Panc1 (cell line): ENCODE results near the gene DSCAM. TPM values are rescaled to one million over a fixed set of nuclear protein-coding genes. Genes with fewer than 3 reads are reported as not detected.

ENCODE experiments used
- ATAC-seq: fragments of 200-7000 bp; cut with Tn5 transposase; 2 replicates; pipeline ENCODE4 v1.9.1; 2020; ENCODE audit warnings: mild to moderate bottlenecking, moderate library complexity
- BruUV-seq: library from RNA; stranded (reverse); fragments of 400-500 nt; replicated peaks from 2 replicates; lab custom pipeline; 2021; lab: Mats Ljungman, UMichigan
- CTCF ChIA-PET: fragments of 300-600 bp; sonication (Branson Sonifier 250); formaldehyde crosslinking; loops from one replicate; lab custom pipeline; 2022; ENCODE audit warnings: antibody characterized with exemption; lab: Charles Lee
- POLR2A ChIA-PET: fragments of 300-600 bp; sonication (Branson Sonifier 250); formaldehyde crosslinking; loops from one replicate; lab custom pipeline; 2022; ENCODE audit warnings: antibody characterized with exemption; lab: Charles Lee
- DNase-seq: peaks from one replicate; pipeline ENCODE4 v3.0.0-alpha.2; 2010; ENCODE audit warnings: low read depth, low spot score
- H3K27ac ChIP-seq: 2 replicates; pipeline ENCODE4 v1.5.1; 2011; ENCODE audit warnings: mild to moderate bottlenecking, low read length, inconsistent platforms
- H3K27me3 ChIP-seq: fragments of 200-500 bp; sonication (Bioruptor generic); 2 replicates; pipeline ENCODE4 v1.6.0; 2014; ENCODE audit warnings: low read length, inconsistent platforms; ENCODE audit not compliant: control insufficient read depth, insufficient read depth
- H3K36me3 ChIP-seq: fragments of 200-500 bp; sonication (Bioruptor generic); 2 replicates; pipeline ENCODE4 v1.5.1; 2014; ENCODE audit warnings: inconsistent platforms, mild to moderate bottlenecking, low read length, moderate library complexity; ENCODE audit not compliant: control insufficient read depth, insufficient read depth
- H3K4me1 ChIP-seq: 2 replicates; pipeline ENCODE4 v1.5.1; 2011; ENCODE audit warnings: inconsistent platforms, mild to moderate bottlenecking, low read length, moderate library complexity; ENCODE audit not compliant: control insufficient read depth, insufficient read depth
- H3K4me3 ChIP-seq, 2 experiments: 2 replicates each; pipeline ENCODE4 v1.5.1; 2011 to 2012; ENCODE audit warnings: low read depth in 2 of 2, low read length in 2 of 2, mild to moderate bottlenecking in 2 of 2, inconsistent platforms in 1 of 2, moderate library complexity in 1 of 2
- H3K9me3 ChIP-seq: fragments of 200-500 bp; sonication (Bioruptor generic); 2 replicates; pipeline ENCODE4 v1.5.1; 2014; ENCODE audit warnings: low read depth, mild to moderate bottlenecking, inconsistent platforms, low read length, moderate library complexity; ENCODE audit not compliant: control insufficient read depth, insufficient read depth
- POLR2AphosphoS5 ChIP-seq: IDR thresholded peaks from 2 replicates; pipeline ENCODE4 v1.6.1; 2012; ENCODE audit warnings: mild to moderate bottlenecking, low read depth, low read length, moderate library complexity
- SIN3A ChIP-seq: IDR thresholded peaks from 2 replicates; pipeline ENCODE4 v1.6.1; 2012; ENCODE audit warnings: low read depth, mild to moderate bottlenecking, low read length, moderate library complexity, borderline replicate concordance; ENCODE audit not compliant: insufficient read depth
- TCF7L2 ChIP-seq: IDR thresholded peaks from 2 replicates; pipeline ENCODE4 v1.6.1; 2011; ENCODE audit warnings: mild to moderate bottlenecking, low read depth, low read length, inconsistent platforms
- in situ Hi-C: cut with HindIII; loops from 2 replicates; pipeline ENCODE4 v1.10.0; 2016; ENCODE audit warnings: low sequenced_read_pairs, low pct_unique_long_range_greater_than_20kb
- intact Hi-C: fragments of 100-400 bp; cut with micrococcal nuclease; formaldehyde crosslinking; loops from one replicate; pipeline ENCODE4 v1.10.0; 2022; ENCODE audit not compliant: unreplicated experiment
- total RNA-seq: library from RNA; stranded (reverse); gene quantifications from one replicate; pipeline ENCODE4 v1.2.1, GENCODE V29; 2021; ENCODE audit not compliant: unreplicated experiment
- TF ChIP-seq, protein P1 (sequence below), 2 experiments: IDR thresholded peaks; 2 replicates each; pipeline ENCODE4 v1.6.1; 2011 to 2012; ENCODE audit warnings: low read depth in 2 of 2, control low read depth in 1 of 2, low read length in 1 of 2, mild to moderate bottlenecking in 1 of 2, moderate library complexity in 1 of 2; ENCODE audit not compliant: insufficient read depth in 1 of 2
- TF ChIP-seq, protein P2 (sequence below): fragments of 450-650 bp; IDR thresholded peaks from 2 replicates; pipeline ENCODE4 v1.5.1; 2017; ENCODE audit warnings: mild to moderate bottlenecking

The DSCAM gene
- total RNA-seq, 1 experiment from 2014 or later, result not detected

DNA sequence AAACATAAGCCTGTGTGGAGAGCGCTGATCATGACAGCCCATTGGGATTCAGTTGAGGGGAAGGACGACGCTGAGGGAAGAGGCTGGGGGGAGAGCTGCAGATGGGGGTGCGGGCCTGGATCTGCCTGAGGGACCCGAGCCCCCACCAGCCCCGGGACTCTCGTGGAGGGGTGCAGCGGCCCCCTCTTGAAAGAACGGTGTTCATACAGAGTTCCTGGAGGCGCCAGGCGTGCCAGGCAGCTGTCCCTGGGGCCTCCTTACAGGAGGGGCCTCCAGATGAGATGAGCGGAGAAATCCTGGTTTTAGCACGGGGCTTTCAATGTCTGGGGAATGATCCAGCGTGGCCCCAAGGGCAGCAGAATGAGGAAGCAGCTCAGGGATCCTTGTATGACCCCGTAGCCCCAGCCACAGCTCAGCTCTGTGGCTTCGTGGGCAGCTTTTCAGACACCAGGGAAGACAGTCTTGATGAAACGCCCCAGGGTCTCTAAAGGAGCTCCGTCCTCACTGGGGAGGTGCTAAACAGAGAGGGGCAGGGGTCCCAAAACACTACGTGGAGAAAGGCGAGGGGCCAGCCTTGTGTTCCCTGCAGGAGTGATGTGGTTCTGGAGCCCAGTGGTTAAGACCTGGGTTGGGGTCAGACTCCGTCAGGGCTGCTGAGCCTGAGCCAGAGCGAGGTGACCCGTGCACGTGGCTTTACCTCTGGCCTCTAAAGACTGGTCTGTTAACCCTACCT lies 7.2 kb upstream of the DSCAM start:
- Histone ChIP-seq H3K4me3 (no peak overlapping the region), H3K9me3 (no peaks in the 10 kb centered on the region), H3K27me3 (no peaks in the 10 kb centered on the region; the same call in 1 of the 2 replicates), H3K4me1 (no peaks in the 10 kb centered on the region), H3K36me3 (no peaks in the 10 kb centered on the region), H3K27ac (no peak overlapping the region)
- DNase-seq, result no peak
- ChIA-PET CTCF (no interaction called here), POLR2A (no interaction called here)
- no peak for ATAC-seq
- in situ Hi-C loops (no loop called here), intact Hi-C loops (no loop called here)
- BruUV-seq, result no TSS peak
- TF ChIP-seq TCF7L2 (no peak), SIN3A (no peak), POLR2AphosphoS5 (no peak)
- TF ChIP-seq, protein P1, sequence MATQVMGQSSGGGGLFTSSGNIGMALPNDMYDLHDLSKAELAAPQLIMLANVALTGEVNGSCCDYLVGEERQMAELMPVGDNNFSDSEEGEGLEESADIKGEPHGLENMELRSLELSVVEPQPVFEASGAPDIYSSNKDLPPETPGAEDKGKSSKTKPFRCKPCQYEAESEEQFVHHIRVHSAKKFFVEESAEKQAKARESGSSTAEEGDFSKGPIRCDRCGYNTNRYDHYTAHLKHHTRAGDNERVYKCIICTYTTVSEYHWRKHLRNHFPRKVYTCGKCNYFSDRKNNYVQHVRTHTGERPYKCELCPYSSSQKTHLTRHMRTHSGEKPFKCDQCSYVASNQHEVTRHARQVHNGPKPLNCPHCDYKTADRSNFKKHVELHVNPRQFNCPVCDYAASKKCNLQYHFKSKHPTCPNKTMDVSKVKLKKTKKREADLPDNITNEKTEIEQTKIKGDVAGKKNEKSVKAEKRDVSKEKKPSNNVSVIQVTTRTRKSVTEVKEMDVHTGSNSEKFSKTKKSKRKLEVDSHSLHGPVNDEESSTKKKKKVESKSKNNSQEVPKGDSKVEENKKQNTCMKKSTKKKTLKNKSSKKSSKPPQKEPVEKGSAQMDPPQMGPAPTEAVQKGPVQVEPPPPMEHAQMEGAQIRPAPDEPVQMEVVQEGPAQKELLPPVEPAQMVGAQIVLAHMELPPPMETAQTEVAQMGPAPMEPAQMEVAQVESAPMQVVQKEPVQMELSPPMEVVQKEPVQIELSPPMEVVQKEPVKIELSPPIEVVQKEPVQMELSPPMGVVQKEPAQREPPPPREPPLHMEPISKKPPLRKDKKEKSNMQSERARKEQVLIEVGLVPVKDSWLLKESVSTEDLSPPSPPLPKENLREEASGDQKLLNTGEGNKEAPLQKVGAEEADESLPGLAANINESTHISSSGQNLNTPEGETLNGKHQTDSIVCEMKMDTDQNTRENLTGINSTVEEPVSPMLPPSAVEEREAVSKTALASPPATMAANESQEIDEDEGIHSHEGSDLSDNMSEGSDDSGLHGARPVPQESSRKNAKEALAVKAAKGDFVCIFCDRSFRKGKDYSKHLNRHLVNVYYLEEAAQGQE (IDR thresholded peaks at IDR 0.05; ENCODE audit: insufficient read depth in 1 of 2, low read depth in 2 of 2, low read length in 1 of 2), result no peak
- TF ChIP-seq, protein P2, sequence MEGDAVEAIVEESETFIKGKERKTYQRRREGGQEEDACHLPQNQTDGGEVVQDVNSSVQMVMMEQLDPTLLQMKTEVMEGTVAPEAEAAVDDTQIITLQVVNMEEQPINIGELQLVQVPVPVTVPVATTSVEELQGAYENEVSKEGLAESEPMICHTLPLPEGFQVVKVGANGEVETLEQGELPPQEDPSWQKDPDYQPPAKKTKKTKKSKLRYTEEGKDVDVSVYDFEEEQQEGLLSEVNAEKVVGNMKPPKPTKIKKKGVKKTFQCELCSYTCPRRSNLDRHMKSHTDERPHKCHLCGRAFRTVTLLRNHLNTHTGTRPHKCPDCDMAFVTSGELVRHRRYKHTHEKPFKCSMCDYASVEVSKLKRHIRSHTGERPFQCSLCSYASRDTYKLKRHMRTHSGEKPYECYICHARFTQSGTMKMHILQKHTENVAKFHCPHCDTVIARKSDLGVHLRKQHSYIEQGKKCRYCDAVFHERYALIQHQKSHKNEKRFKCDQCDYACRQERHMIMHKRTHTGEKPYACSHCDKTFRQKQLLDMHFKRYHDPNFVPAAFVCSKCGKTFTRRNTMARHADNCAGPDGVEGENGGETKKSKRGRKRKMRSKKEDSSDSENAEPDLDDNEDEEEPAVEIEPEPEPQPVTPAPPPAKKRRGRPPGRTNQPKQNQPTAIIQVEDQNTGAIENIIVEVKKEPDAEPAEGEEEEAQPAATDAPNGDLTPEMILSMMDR, result no peak

DNA sequence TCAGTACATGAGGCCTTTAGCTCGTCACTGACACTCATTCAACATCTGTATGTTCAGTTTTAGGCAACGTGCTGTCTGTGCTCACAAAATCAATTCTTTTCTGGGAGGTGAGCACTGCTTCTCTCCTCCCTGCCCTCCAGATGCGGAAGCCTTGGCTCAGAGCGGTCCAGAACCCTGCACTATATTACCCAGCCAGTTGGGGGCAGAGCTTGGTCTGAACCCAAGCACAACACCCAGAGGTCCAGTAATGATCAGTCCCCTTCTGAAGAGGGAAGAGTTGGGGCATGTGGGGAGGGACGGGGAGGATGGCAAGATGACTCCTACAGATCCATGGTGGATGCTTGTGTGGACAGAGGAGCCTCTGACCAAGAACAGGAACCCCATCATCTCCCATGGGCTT lies 5.6 kb upstream of the DSCAM start:
- Histone ChIP-seq H3K27ac (no peak overlapping the region), H3K4me3 (no peak overlapping the region), H3K36me3 (no peaks in the 10 kb centered on the region), H3K27me3 (peaks cover under 1% of the 10 kb centered on the region), H3K9me3 (no peaks in the 10 kb centered on the region), H3K4me1 (no peaks in the 10 kb centered on the region)
- in situ Hi-C loops (no loop called here), intact Hi-C loops (no loop called here)
- BruUV-seq, result no TSS peak
- ChIA-PET POLR2A (interaction anchor here (0.5 kb wide), 1 partner anchor 74 kb away, joined by 7 read pairs; no protein-coding TSS in a partner anchor), CTCF (no interaction called here)
- ATAC-seq (no peak), DNase-seq (no peak)
- no peak for TF ChIP-seq POLR2AphosphoS5

DNA sequence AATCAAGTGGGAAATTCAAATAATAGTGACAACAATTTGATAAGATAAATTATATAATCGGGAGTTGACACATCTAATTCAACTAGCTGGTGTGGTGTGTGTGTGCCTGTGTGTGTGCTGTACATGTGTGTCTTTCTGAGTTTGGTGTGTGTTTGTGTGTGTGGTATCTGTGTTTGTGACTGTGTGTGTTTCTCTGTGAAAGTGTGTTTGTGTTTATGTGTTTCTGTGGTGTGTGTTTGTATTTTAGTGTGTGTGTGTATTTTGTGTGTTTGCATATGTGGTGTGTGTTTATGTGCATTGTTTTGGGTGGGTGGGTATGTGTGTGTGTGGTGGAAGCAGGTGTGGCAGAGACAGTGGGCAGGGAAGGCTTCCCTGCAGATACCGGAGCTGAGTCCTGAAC lies 4.8 kb upstream of the DSCAM start:
- H3K4me3 ChIP-seq, result no peak overlapping the region
- in situ Hi-C loops (no loop called here), intact Hi-C loops (no loop called here)
- ChIA-PET POLR2A (no interaction called here), CTCF (no interaction called here)
- H3K4me1 ChIP-seq, result no peaks in the 10 kb centered on the region
- no peaks in the 10 kb centered on the region for H3K36me3 ChIP-seq
- DNase-seq (no peak), ATAC-seq (no peak)
- no peaks in the 10 kb centered on the region for H3K9me3 ChIP-seq
- TF ChIP-seq TCF7L2, result no peak
- no peak overlapping the region for H3K27ac ChIP-seq
- peaks cover 5% of the 10 kb centered on the region for H3K27me3 ChIP-seq
- no TSS peak for BruUV-seq
